KOPT-K1 (cell line): Measurements from ENCODE around the gene CDK5RAP3.
A peak's percentile ranks its signal among the peaks of the same experiment; 100 is the strongest.

Experiments used
- H3K27ac ChIP-seq: fragments of 200-600 bp; sonication (generic); 2 replicates; pipeline ENCODE4 v1.5.1; 2016; ENCODE audit warnings: antibody characterized with exemption, mild to moderate bottlenecking, low read depth, low read length; ENCODE audit not compliant: poor library complexity, severe bottlenecking
- H3K36me3 ChIP-seq: fragments of 200-600 bp; sonication (generic); 2 replicates; pipeline ENCODE4 v1.5.1; 2017; ENCODE audit warnings: antibody characterized with exemption, mild to moderate bottlenecking, low read length, moderate library complexity; ENCODE audit not compliant: insufficient read depth
- H3K9me3 ChIP-seq: fragments of 200-600 bp; sonication (generic); 2 replicates; pipeline ENCODE4 v1.5.1; 2017; ENCODE audit warnings: antibody characterized with exemption, low read length, mild to moderate bottlenecking; ENCODE audit not compliant: insufficient read depth, poor library complexity, severe bottlenecking

The CDK5RAP3 gene

DNA sequence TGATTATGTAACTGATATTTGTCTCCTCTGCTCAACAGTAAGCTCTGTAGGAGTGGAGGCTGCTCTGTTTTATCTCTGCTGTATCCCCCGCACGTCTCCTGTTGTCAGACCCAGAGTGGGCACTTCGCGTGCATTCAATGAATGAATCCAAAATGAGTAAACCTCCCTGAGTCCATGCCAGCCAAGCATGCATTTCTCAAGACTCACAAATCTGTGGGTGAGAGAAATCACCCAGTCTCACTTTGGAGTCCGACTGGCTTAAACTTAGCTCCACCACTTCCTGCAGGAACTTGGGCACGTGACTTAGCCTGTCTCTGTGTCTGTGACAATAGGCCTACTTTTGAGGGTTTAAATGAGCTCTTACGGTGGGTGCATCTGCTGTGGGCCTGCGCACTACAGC lies 25.8 kb upstream of the CDK5RAP3 start:
- H3K9me3 ChIP-seq: no peaks in the 10 kb centered on the region
- H3K36me3 ChIP-seq: peaks cover 63% of the 10 kb centered on the region
- peak overlapping the region; percentile 73 for H3K27ac ChIP-seq

DNA sequence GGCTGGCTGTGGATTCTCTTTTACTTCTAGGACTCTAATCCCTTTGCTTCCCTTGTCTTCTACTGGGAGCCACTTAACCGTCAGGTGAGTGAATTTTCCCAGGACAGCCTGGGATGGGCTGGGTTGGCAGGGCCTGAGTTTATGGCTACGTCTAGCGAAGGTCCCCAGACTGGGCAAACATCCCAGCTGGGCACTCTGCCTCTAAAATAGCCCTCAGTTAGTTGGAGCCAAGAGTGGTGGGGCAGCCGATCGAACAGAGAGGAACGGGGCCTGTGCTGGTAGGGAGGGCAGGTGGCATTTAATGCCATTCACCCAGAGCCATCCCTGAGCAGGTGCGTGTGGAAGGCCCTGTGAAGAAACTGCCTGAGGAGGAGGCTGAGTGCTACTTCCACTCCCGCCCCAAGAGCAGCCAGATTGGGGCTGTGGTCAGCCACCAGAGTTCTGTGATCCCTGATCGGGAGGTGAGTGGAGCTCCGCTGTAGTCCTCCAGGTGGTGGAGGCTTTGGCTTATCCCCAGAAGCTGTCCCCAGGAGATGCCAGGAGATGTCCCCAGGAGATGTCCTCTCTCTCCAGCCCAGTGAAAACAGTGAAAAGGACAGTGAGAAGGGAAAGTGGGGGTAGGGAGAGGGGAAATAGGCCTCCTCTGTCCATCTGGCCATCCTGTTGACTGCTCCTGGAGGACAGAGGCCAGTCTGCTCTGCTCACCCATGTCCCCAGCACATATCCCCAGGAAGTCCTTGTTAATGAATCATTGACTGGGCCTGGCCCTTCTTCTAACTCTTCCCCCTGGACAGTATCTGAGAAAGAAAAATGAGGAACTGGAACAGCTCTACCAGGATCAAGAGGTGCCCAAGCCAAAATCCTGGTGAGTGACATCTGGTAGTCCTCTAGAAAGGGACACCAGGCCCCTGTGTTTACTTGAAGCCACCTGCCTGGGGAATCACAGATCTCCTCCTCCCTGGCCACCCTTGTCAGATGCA lies 25.1 kb upstream of the CDK5RAP3 start:
- peaks cover 63% of the 10 kb centered on the region for H3K36me3 ChIP-seq

DNA sequence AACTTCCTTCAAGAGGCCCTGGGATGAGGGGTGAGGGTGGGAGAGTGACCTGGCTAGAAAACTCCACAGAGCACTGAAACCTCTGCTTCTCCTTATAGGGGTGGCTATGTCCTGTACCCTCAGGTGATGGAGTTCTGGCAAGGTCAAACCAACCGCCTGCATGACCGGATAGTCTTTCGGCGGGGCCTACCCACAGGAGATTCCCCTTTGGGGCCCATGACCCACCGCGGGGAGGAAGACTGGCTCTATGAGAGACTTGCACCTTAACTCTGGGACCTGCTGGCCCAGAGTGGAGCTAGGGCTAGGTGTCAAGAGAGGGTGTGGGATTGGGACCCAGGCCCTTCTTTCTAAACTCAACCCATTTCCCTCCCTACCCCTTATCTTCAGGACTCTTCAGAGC lies 24.4 kb upstream of the CDK5RAP3 start:
- no peaks in the 10 kb centered on the region for H3K9me3 ChIP-seq
- peak overlapping the region; percentile 73 for H3K27ac ChIP-seq
- H3K36me3 ChIP-seq: peaks cover 68% of the 10 kb centered on the region

More for the DNA sequence above, 25.1 kb upstream of the CDK5RAP3 start:
- H3K9me3 ChIP-seq: no peaks in the 10 kb centered on the region
- peak overlapping the region; percentile 73 for H3K27ac ChIP-seq

DNA sequence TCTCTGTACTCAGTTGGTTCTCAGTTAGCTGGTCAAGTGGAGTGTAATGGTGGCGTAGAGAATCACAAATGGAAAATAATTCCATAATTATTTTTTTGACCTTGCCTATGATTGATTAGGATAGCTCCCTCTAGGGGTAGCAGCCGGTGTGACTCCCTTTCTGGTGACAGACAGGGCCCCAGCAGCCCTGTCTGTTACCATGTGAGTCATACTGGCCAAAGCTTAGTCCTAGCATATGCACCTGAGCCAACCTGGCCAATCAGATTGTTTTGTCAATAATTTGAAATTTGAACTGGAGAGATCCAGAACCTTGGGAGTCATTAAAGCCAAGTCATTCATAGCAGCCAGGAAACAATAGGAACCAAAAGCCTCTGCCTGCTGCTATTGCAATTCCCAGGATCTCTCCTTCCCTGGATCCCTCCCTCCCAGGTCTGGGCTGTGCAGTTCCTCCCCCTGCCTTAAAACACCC lies 23.9 kb upstream of the CDK5RAP3 start:
- Histone ChIP-seq H3K9me3 (no peaks in the 10 kb centered on the region), H3K27ac (no peak overlapping the region), H3K36me3 (peaks cover 72% of the 10 kb centered on the region)

DNA sequence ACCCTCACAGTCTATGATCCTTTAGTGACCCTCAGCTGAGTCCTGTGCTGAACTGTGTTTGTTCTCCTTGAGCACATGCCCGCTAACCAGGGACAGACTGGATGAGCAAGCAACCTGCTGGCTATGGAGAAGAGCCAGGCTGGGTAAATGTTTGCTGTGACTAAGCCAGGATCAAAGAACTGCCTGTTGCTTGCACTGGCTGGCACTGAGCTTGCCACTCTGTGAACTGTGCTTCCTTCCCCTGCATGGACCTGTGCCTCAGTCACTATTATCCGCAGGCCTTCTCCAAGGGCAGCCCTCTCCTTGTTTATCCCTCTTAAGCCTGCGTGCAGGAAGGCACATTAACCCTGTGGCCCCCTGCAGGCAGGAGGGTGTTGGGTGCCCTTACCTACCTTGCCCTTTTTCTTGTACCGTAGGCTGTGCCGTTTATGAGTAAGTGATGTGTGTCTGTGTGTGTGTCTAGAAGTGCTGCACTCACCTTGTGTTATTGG lies 22.2 kb upstream of the CDK5RAP3 start:
- H3K36me3 ChIP-seq: peaks cover 70% of the 10 kb centered on the region
- H3K27ac ChIP-seq: no peak overlapping the region
- H3K9me3 ChIP-seq: no peaks in the 10 kb centered on the region

DNA sequence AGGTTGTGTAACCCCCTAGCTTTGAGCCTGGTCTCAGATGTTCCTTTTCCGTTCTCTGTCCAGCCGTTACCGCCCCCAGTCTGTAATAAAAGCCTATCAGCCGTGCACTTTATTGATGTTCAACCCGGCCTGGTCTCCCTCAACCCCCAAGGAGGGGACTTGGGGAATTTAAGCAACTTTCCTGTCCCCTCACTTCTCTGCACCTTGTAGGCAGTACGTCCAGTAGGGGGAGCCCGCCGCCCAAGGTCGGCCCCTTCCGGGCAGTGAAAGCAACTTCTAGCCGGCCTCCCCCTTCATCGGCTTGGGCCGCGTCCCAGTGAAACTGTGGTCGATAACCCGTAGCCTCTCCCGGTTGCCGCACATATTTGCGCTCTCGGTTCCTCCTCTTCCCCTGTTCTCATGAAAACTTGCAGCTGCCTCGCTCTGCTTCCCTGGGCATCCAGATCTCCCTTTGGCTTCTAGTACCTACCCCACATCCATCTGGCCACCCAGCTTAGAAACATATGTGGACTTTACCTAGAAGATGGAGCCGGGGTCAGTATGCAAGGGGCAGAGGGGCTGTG lies 21.6 kb upstream of the CDK5RAP3 start:
- Histone ChIP-seq H3K36me3 (peaks cover 65% of the 10 kb centered on the region), H3K9me3 (no peaks in the 10 kb centered on the region), H3K27ac (peak overlapping the region; percentile 50)

DNA sequence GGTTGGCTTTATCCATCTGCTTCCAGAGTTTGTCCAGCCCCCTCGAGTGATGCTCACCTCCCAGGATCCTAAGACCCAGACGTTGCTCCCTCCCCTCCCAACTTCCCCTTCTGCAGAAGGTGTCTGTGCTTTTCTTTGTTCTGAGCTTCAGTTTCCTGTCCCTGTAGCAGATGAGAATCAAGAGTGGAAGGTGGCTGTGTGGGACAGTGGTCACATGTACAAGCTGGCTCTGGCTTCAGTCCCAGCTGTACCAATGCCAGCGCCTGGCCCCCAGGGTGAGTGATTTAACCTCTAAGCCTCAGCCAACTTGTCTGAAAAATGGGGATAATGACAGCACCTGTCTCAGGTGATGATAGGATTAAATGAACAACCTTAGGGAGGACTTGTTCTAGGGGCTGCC lies 21.0 kb upstream of the CDK5RAP3 start:
- Histone ChIP-seq H3K27ac (peak overlapping the region; percentile 50), H3K9me3 (no peaks in the 10 kb centered on the region), H3K36me3 (peaks cover 58% of the 10 kb centered on the region)

DNA sequence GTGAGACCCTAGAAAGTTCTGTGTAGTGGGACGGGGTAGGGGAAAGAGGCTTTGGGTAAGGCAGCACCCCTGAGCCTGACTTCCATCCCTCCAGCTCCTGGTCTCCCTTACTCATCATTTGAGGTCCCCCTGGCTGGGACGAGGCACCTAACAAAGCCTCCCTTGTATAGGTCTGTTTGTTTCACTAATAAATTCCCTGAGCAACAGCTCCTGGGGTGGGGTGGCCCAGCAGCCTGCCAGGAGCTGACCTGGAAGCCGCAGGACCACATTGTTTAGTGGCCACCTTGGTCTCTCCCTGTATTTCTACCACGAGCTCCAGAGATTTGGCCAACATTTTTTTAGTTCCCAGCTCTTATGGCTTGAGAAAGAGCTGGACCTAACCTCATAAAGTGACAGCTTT lies 20.5 kb upstream of the CDK5RAP3 start:
- no peaks in the 10 kb centered on the region for H3K9me3 ChIP-seq
- peaks cover 55% of the 10 kb centered on the region for H3K36me3 ChIP-seq

DNA sequence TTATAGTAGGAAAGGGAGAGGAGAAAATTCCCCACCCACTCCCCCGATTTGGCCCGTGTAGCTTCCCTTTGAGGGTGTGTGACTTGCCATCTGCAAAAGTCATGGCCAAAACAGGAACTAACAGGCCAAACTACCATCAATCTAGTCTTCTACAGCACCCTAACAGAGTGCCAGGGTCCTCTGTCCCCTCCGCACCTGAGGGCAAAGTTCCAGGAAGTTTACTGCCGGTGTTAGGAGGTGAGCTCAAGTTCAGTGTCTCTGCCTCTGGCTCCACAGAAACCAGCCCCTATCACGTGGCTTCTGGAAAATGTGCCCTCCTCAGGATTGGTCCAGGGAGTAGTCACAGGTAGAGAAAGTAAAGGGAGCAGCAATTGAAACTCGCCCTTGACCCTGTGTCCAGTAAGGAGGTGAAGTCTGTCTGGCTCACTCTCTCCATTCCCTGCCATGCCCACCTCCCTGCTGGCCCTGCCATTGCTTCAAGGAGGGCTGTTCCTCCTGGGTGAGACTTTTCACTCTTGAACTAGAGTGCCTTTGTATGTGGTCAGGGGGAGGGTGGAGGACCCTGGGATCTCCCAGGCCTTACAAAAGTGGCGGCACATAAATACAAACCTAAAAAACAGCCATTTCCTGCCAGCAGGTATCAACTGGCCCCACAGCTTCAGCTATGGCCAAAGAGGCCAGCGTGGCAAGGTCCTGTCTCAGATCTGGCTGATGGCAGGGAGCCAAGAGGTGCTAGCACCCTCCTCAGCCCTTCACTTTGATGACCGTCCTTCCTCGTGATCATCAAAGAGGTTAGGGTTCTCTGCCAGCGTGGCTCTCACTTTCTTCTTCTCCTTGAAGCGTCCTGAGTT lies 18.5 kb upstream of the CDK5RAP3 start:
- H3K36me3 ChIP-seq: peaks cover 36% of the 10 kb centered on the region
- H3K27ac ChIP-seq: no peak overlapping the region
- H3K9me3 ChIP-seq: no peaks in the 10 kb centered on the region

More for the DNA sequence above, 20.5 kb upstream of the CDK5RAP3 start:
- peak overlapping the region; percentile 50 for H3K27ac ChIP-seq

DNA sequence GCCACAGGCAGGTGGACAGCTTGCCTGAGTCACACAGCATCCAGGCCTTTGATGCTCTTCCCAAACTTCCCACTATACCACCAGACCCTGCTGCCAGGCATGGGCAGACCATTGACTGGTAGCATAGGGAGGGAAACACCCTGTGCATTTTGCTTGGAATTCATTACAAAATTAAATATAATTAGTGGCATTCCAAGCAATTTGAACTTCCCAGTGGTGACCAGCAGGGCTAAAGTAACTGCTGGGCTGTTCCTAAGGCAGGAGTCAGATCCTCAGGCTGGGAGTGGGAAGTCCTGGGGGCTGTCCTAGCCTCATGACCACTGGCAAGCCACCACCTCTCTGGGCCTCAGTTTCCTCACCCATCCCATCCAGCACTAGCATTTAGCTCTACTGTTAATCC lies 17.0 kb upstream of the CDK5RAP3 start:
- H3K36me3 ChIP-seq: peaks cover 23% of the 10 kb centered on the region
- H3K9me3 ChIP-seq: no peaks in the 10 kb centered on the region
- H3K27ac ChIP-seq: no peak overlapping the region

DNA sequence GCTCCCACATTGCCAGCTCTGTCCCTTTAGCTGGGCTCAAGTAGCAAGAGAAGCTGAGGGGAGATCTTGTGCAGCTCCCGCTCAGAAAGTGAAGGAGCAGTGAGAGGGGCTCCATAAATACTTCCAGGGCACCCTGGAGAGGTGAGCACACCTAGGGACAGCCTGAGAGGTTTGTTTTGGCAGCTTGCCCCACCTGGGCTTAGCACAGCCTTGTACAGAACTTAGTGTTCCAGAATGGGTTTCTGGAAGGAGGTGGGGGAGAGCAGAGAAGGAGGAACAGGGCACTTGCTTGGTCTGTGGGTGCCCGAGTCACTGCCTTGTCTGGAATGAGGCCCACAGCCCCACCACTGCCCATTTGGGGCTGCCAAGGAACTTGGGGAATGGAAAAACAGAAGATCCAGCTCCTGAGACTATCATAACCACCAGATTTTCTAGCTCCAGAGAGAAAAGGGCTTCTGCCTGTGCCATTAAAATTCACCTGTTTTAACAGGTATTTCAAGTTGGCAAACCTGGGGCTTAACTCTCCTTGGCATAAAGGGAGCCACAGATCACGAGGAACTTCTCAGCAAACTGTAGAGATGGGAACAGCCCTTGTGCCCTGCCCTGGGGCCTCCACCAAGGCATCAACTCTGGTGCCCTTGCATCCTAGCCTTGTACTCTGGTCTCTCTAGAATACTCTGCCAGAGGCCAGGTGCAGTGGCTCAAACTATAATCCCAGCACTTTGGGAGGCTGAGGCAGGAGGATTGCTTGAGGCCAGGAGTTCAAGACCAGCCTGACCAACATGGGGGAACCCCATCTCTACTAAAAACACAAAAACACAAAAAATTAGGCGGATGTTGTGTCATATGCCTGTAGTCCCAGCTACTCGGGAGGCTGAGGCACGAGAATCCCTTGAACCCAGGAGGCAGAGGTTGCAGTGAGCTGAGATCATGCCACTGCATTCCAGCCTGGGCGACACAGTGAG lies 15.1 kb upstream of the CDK5RAP3 start:
- H3K9me3 ChIP-seq: no peaks in the 10 kb centered on the region
- peak overlapping the region; percentile 57 for H3K27ac ChIP-seq
- H3K36me3 ChIP-seq: peaks cover 14% of the 10 kb centered on the region; the same call in 1 of the 2 replicates

DNA sequence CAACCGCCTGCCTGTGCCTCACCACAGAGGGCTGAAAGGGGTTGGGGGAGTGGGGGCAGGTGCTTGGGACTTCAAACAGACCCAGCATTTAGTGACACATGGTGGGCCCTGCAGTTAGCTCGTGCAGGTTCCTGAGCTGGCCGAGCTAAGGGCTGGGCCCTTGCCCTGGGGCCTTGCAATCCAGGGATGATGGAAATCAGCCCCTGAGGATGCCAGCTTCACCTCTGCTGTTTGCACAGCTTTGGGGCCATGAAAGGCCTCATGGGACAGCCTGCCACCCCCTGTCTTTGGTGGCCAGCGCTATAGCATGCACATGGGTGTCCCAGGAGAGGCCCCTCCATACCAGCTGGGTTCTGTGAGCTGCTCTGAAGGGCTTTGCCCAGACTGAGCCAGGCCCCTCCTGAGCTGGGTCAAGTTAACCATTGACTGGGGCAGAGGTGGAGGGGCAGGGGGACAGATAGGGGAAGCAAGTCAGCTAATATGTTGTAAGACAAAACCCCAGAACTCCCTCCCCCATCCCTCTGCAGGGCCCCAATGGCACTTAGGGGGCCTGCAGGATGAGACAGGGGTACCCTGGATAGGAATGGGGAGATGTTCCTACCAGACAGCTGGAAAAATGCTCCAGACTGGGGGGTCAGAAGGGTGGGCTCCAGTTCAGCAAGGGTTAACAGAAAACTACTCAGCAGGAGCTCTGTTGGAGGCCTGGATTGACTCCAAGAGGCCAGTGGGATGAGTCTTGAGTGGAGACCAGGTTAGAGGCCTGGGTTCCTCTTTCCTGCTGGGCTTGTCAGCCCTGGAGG lies 13.9 kb upstream of the CDK5RAP3 start:
- Histone ChIP-seq H3K9me3 (no peaks in the 10 kb centered on the region), H3K27ac (peak overlapping the region; percentile 57)

More for the DNA sequence above, 13.9 kb upstream of the CDK5RAP3 start:
- peaks cover 5% of the 10 kb centered on the region; the same call in 1 of the 2 replicates for H3K36me3 ChIP-seq
